GM10847 (cell line): ENCODE results near the gene AK8.

ENCODE experiments used
- POLR2A ChIP-seq: IDR thresholded peaks from 2 replicates; pipeline ENCODE4 v1.6.1; 2011; ENCODE audit not compliant: insufficient read length; ENCODE audit errors: extremely low read depth

AK8 gene

GRCh38 chr9:132827366-132827765 is 50.7 kb downstream of the AK8 start:
- TF ChIP-seq POLR2A, result no peak

GRCh38 chr9:132826621-132827365 is 51.3 kb downstream of the AK8 start:
- TF ChIP-seq POLR2A, result no peak

GRCh38 chr9:132826131-132826530 is 52.0 kb downstream of the AK8 start:
- TF ChIP-seq POLR2A, result no peak

- TF ChIP-seq POLR2A, result no peak
Measured at GRCh38 chr9:132825430-132825829, 52.7 kb downstream of the AK8 start.

GRCh38 chr9:132824951-132825350 is 53.1 kb downstream of the AK8 start:
- TF ChIP-seq POLR2A, result no peak

- TF ChIP-seq POLR2A, result no peak
Measured at GRCh38 chr9:132824151-132824550, 53.9 kb downstream of the AK8 start.

- TF ChIP-seq POLR2A, result no peak
Measured at GRCh38 chr9:132823370-132824145, 54.5 kb downstream of the AK8 start.

- TF ChIP-seq POLR2A, result no peak
Measured at GRCh38 chr9:132820169-132820944, 57.7 kb downstream of the AK8 start.

- no peak for TF ChIP-seq POLR2A
Measured at GRCh38 chr9:132818588-132818987, 59.5 kb downstream of the AK8 start.

GRCh38 chr9:132814937-132815336 is 63.1 kb downstream of the AK8 start:
- TF ChIP-seq POLR2A, result no peak

- no peak for TF ChIP-seq POLR2A
Measured at GRCh38 chr9:132813115-132813771, 64.8 kb downstream of the AK8 start.

GRCh38 chr9:132811985-132812384 is 66.1 kb downstream of the AK8 start:
- TF ChIP-seq POLR2A, result no peak

- no peak for TF ChIP-seq POLR2A
Measured at GRCh38 chr9:132810314-132810713, 67.8 kb downstream of the AK8 start.

GRCh38 chr9:132809677-132810271 is 68.3 kb downstream of the AK8 start:
- TF ChIP-seq POLR2A, result no peak

GRCh38 chr9:132808645-132809044 is 69.4 kb downstream of the AK8 start:
- TF ChIP-seq POLR2A, result no peak
